ENCODE data around the gene ASB4. TPM values are rescaled to one million over a fixed set of nuclear protein-coding genes. Genes with fewer than 3 reads are reported as not detected.

Gene ASB4
- polyA plus RNA-seq, 2 of the 4 experiments (the other 2 are of a cell fraction), result 1.4 to 3.1 TPM

- CTCF ChIA-PET, result interaction anchor here (0.6 to 3.8 kb wide), 5 partner anchors 9 to 127 kb away, joined by 3 to 15 read pairs (median 4); no protein-coding TSS in a partner anchor
- Histone ChIP-seq H3K4me1 (no peaks in the 10 kb centered on the region), H3K4me2 (no peak overlapping the region), H3K4me3 (no peak overlapping the region), H3K27ac (no peak overlapping the region), H3K9me3 (no peaks in the 10 kb centered on the region)
- POLR2A ChIA-PET, result no interaction called here
- DNase-seq (ENCODE audit: low read depth in 1 of 2, low spot score in 1 of 2) (no peak), ATAC-seq (no peak), FAIRE-seq (no peak)
- 34% methylated on average over 3 of the region's 3 CpGs for WGBS (ENCODE audit: missing lambda C conversion rate)
- TF ChIP-seq FOSL2 (IDR thresholded peaks at IDR 0.05) (no peak), FOSL2 (CRISPR knock-in tag; IDR thresholded peaks at IDR 0.05) (no peak), NPAS2 (CRISPR knock-in tag; IDR thresholded peaks at IDR 0.05; ENCODE audit: borderline replicate concordance) (no peak), HOXB5 (CRISPR knock-in tag; IDR thresholded peaks at IDR 0.05) (no peak), KDM5A (IDR thresholded peaks at IDR 0.05) (no peak), RFX5 (IDR thresholded peaks at IDR 0.05) (no peak), E2F6 (IDR thresholded peaks at IDR 0.05; ENCODE audit: borderline replicate concordance, low read depth) (no peak), POLR2A (IDR thresholded peaks at IDR 0.05; ENCODE audit: low read length) (no peak), EHMT2 (IDR thresholded peaks at IDR 0.05; ENCODE audit: low read depth) (no peak), HEYL (CRISPR knock-in tag; IDR thresholded peaks at IDR 0.05) (no peak), CHD2 (IDR thresholded peaks at IDR 0.05; ENCODE audit: low read length, partially characterized antibody) (no peak), EP300 (IDR thresholded peaks at IDR 0.05) (no peak), ZSCAN20 (CRISPR knock-in tag; IDR thresholded peaks at IDR 0.05) (no peak), EHF (CRISPR knock-in tag; IDR thresholded peaks at IDR 0.05) (no peak), MAX (IDR thresholded peaks at IDR 0.05) (no peak), SMC3 (IDR thresholded peaks at IDR 0.05) (no peak), PHF8 (IDR thresholded peaks at IDR 0.05; ENCODE audit: borderline replicate concordance, low read depth) (no peak), REST (IDR thresholded peaks at IDR 0.05) (no peak)
Measured at GRCh38 chr7:95558864-95559263, 73.1 kb downstream of the ASB4 start.

- CTCF ChIA-PET, result interaction anchor here (1.3 kb wide), 1 partner anchor 15 kb away, joined by 3 read pairs; no protein-coding TSS in a partner anchor
- TF ChIP-seq MAX (IDR thresholded peaks at IDR 0.05) (no peak), NFE2L2 (conservative IDR thresholded peaks at IDR 0.05; ENCODE audit: low read length) (no peak), HES2 (IDR thresholded peaks at IDR 0.05) (no peak), JUN (IDR thresholded peaks at IDR 0.05) (no peak), TP53 (CRISPR knock-in tag; IDR thresholded peaks at IDR 0.05) (no peak), KDM5A (IDR thresholded peaks at IDR 0.05) (no peak), BHLHE40 (IDR thresholded peaks at IDR 0.05; ENCODE audit: low read depth, low read length) (no peak), REST (IDR thresholded peaks at IDR 0.05) (no peak), RARB (CRISPR knock-in tag; IDR thresholded peaks at IDR 0.05) (no peak), EP300 (IDR thresholded peaks at IDR 0.05) (no peak), PHF8 (IDR thresholded peaks at IDR 0.05; ENCODE audit: borderline replicate concordance, low read depth) (no peak), ZFP36 (IDR thresholded peaks at IDR 0.05; ENCODE audit: borderline replicate concordance, partially characterized antibody) (no peak), NPAS2 (CRISPR knock-in tag; IDR thresholded peaks at IDR 0.05; ENCODE audit: borderline replicate concordance) (no peak), NR3C1 (IDR thresholded peaks at IDR 0.05) (no peak)
Measured at GRCh38 chr7:95560674-95561073, 74.9 kb downstream of the ASB4 start.

More at GRCh38 chr7:95560674-95561073, 74.9 kb downstream of the ASB4 start:
- H3K9me3 ChIP-seq, result no peaks in the 10 kb centered on the region
- POLR2A ChIA-PET, result no interaction called here
- no peaks in the 10 kb centered on the region for H3K4me1 ChIP-seq
- DNase-seq (ENCODE audit: low read depth in 1 of 2, low spot score in 1 of 2), result no peak
- no peak for ATAC-seq
- H3K4me3 ChIP-seq, result no peak overlapping the region
- 17% methylated on average over 2 of the region's 2 CpGs for WGBS (ENCODE audit: missing lambda C conversion rate)
- H3K4me2 ChIP-seq, result no peak overlapping the region
- H3K27ac ChIP-seq, result no peak overlapping the region
- no peak for FAIRE-seq
